ENCODE data around the gene CALML6. TPM values are rescaled to one million over a fixed set of nuclear protein-coding genes. Genes with fewer than 3 reads are reported as not detected.

The CALML6 gene
- total and polyA plus RNA-seq, 2 of the 8 experiments (the other 6 are each of a cell fraction or from before 2014, with no cell fraction given): 0.54 to 1.3 TPM

DNA sequence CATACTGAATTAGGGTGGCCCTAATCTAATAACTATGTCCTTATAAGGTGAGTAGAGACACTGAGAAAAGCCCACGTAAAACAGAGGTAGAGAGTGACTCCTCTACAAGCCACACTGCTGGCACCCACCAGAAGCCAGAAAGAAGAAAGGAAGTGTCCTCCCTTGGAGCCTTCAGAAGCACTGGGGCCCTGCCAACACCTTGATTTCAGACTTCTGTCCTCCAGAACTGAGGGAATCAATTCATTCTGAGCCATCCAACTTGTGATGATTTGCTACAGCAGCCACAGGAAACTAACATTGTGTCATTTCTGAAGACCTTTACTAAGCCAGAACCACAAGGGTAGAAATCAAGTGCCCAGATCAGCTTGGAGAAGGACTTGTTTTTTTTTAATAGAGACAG is 39.1 kb upstream of the CALML6 start (continued):
- TF ChIP-seq RNF2 (IDR thresholded peaks at IDR 0.05; ENCODE audit: borderline replicate concordance, low read depth, low read length, missing control alignments, poor library complexity, severe bottlenecking): no peak
- TF ChIP-seq FOSL1 (IDR thresholded peaks at IDR 0.05; ENCODE audit: insufficient read depth, low read depth, low read length): no peak
- no peak for TF ChIP-seq SIN3A (conservative IDR thresholded peaks at IDR 0.05 in 1 of 2, IDR thresholded peaks at IDR 0.05 in 1 of 2; ENCODE audit: low read depth in 1 of 2, low read length in 2 of 2)
- no peak for TF ChIP-seq KDM4A (IDR thresholded peaks at IDR 0.05; ENCODE audit: low read depth, low read length, severe bottlenecking)
